Effector memory CD8-positive, alpha-beta T cell (primary cell): ENCODE measurements around the gene UBQLN4.
A peak's percentile ranks its signal among the peaks of the same experiment; 100 is the strongest.

Source experiments
- ATAC-seq: fragments of 150-1000 bp; cut with Tn5 transposase; replicated peaks from 2 replicates; pipeline ENCODE4 v1.10.0; 2021; ENCODE audit warnings: mild to moderate bottlenecking, moderate library complexity
- DNase-seq, 3 experiments: peaks; one replicate each; pipeline ENCODE4 v3.0.0; 2021
- H3K27ac Mint-ChIP-seq, 2 donors: one replicate each; pipeline ENCODE4 v1.8.0; 2022; ENCODE audit warnings: mild to moderate bottlenecking in 2 of 2, mixed read lengths in 2 of 2, moderate library complexity in 2 of 2
- H3K27me3 Mint-ChIP-seq, 2 donors: one replicate each; pipeline ENCODE4 v1.8.0; 2022; ENCODE audit warnings: mixed read lengths in 2 of 2
- H3K36me3 Mint-ChIP-seq: one replicate; pipeline ENCODE4 v1.8.0; 2022; ENCODE audit warnings: mild to moderate bottlenecking, moderate library complexity, mixed read lengths; ENCODE audit not compliant: insufficient read depth
- H3K4me1 Mint-ChIP-seq, 2 donors: one replicate each; pipeline ENCODE4 v1.8.0; 2022; ENCODE audit warnings: low read depth in 2 of 2, mixed read lengths in 2 of 2
- H3K4me3 Mint-ChIP-seq, 2 donors: one replicate each; pipeline ENCODE4 v1.8.0; 2022; ENCODE audit warnings: mild to moderate bottlenecking in 2 of 2, mixed read lengths in 2 of 2, moderate library complexity in 2 of 2
- H3K9me3 Mint-ChIP-seq, 2 donors: one replicate each; pipeline ENCODE4 v1.8.0; 2022; ENCODE audit warnings: mixed read lengths in 2 of 2

UBQLN4 gene

DNA sequence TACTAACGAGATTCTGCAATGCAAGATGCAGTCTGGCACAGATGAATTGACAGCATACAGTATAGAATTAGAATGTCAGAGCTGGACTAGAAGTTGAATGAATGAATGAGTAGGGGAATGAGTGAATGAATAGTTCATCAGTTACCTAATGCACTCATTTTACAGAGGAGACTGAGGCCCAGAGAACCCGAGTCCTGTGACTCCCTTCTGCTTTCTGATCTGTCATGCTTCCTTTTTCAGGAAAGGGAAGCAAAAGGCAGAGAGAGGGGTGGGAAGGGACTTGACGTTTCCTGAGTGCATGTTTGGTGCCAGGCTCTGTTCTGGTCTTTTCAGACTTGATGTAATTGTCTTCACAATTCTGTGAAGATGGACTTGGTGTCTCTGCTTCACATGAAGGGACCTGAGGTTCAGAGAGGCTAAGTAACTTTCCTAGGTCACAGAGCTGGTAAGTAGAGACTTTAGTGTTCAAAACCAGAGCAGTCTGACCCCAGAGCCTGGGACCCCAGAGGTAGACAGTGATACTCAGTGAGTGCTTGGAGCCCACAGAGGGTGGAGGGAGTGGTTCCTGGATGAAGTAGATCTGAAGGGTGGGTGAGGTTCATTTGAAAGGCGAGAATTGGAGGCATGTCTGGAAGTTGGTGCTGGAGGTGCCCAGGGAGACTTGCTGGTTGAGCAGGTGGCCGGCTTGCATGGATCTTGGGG, 36.7 kb upstream of the UBQLN4 start:
- ATAC-seq: no peak
- peaks cover 6% of the 10 kb centered on the region for H3K36me3 Mint-ChIP-seq
- H3K27ac Mint-ChIP-seq: no peak overlapping the region
- peaks cover 3 to 8% of the 10 kb centered on the region in 2 donors for H3K4me1 Mint-ChIP-seq
- DNase-seq: no peak
- H3K4me3 Mint-ChIP-seq: no peak overlapping the region
- peaks cover 18 to 41% of the 10 kb centered on the region in 2 donors for H3K27me3 Mint-ChIP-seq
- H3K9me3 Mint-ChIP-seq: no peaks in the 10 kb centered on the region

DNA sequence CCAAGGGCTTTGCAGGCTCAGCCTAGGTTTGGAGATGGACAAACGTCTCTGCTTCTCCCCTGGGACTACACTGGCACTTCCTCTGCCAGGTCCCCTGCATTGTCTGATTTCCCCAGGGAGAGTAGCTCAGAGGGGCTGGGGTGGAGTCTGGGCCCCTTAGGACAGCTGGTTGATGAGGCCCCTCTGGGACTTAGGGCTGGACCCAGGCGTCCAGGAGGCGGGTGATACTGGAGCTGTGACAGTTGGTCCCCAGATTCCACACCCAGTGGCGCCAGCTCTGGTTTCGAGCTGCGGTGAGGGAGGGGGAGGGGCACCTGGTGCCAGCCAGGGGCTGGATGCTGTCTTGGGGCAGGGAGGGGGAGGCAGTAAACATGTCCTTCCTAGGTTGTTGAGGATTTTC, 36.1 kb upstream of the UBQLN4 start:
- Mint-ChIP-seq H3K4me3 (no peak overlapping the region), H3K27me3 (peaks cover 24 to 47% of the 10 kb centered on the region in 2 donors), H3K4me1 (peaks cover 3 to 8% of the 10 kb centered on the region in 2 donors), H3K36me3 (peaks cover 7% of the 10 kb centered on the region), H3K9me3 (no peaks in the 10 kb centered on the region), H3K27ac (no peak overlapping the region)
- DNase-seq (no peak), ATAC-seq (no peak)

DNA sequence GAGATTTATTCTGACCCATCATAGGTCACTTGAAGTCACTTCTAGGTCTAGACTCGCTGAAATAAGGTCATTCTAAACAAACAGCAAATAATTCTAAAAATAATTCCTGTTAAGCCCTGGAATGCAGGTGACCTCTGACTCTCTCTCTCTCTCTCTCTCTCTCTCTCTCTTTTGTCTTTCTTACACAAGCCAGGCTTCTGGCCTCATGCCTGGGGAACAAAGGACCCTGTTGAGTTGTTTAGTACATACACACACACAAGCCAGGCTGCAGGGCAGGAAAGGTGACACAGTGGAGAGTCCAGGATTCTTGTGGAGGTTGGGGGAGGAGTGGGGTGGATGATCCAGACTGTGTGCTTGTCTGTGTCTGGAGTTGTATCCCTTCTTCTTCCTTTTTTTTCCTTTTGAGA, 32.7 kb upstream of the UBQLN4 start:
- no peak overlapping the region for H3K4me3 Mint-ChIP-seq
- H3K9me3 Mint-ChIP-seq: no peaks in the 10 kb centered on the region
- H3K36me3 Mint-ChIP-seq: peaks cover 7% of the 10 kb centered on the region
- ATAC-seq (no peak), DNase-seq (no peak)
- H3K4me1 Mint-ChIP-seq: peaks cover 6 to 8% of the 10 kb centered on the region in 2 donors
- no peak overlapping the region for H3K27ac Mint-ChIP-seq
- peaks cover 35 to 64% of the 10 kb centered on the region in 2 donors for H3K27me3 Mint-ChIP-seq

DNA sequence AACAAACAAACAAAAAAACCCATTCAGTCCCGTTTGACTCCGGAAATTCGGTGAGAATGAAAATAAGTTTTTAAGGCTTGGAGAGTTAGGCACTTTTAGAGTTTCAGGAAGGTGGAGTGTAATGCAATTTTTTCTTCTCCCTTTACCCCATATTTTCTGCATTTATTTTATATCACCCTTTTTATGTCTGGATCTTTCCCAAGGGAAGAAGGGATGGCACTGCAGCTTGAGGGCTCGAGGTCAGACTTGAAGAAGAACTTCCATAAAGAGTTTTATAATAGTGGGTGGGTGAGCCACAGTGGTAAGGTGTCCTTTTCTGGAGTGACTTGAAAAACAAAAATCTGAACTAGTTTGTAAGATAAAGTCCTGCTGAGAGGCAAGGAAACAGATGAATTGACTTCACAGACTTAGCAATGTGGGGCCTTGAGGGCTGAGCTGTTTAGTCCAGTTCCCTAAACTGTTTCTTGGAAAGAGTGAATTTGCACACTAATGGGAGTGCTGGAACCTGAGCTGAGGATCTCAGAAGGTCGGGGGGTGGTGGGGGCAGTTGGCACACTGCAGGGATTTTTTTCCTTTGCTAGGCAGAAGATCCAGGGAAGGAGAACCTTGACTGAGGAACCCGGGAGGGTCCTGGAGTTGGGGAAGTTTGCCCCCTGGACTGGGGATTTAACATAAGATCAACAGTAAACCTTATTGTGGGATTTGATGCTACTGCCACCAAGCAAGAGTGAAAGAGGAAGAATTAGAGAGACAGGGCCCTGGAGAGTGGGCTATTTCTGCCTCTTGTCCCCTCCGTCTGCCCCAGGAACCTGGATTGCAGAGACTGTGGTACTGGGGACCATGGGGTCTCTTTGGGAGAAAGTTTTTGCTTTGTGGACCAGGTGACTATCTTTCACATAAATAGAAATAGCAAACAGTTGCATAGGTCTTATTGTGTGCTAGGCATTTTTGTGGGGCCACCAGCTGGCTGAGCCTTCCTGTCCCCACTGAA, 30.5 kb upstream of the UBQLN4 start:
- Mint-ChIP-seq H3K27ac (no peak overlapping the region), H3K4me1 (peaks cover 0 to 4% of the 10 kb centered on the region in 2 donors), H3K36me3 (peaks cover 7% of the 10 kb centered on the region), H3K9me3 (no peaks in the 10 kb centered on the region), H3K27me3 (peaks cover 46 to 54% of the 10 kb centered on the region in 2 donors), H3K4me3 (peak overlapping the region; percentile 80 to 84)
- ATAC-seq (no peak), DNase-seq (no peak)

DNA sequence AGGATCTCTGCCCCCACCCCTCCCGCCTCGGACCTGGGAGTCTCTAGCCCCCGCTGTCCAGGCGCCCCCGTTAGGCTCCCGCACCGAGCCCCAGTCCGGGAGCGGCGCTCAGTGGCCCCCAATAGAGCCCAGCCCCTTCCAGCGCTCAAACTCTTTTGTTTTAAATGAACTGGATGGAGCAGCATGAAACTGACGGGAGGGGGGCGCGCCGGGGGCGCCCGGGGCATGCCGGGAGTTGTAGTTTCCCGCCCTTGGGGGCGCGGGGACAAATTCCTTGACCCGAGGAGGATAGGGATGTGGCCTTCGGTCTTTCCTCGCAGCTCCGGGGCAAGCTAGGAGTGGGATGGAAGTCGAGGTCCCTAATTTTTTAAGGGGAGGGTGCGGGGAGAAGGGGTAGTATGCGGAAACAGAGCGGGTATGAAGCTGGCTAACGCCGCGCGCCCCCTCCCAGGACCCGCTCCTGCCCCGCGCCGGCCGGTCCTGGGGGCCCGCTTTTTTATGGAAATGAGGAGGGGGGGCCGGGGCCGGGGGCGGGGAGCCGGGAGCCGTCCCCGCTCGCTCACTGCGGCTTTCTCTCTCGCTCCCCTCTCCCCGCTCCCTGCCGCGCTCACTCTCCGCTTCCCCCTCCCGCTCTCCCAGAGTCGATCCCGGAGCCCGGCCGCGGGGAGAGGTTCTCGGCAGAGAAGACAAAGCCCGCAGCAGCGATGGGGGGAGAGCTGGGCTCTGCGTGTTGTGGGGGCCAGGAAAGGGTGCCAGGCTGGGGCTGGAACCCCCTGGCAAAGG, 28.9 kb upstream of the UBQLN4 start, which contains the start of gene MEX3A:
Gene MEX3A, minus strand, starts transcription at position 157 of the 783 bp plus-strand sequence. CDS start 467 bp downstream, outside the sequence.
- peak within 1 kb of the TSS in 1 of 2 donors; percentile 33 for H3K27ac Mint-ChIP-seq
- peak; percentile 46 to 63 (median 49) for DNase-seq

DNA sequence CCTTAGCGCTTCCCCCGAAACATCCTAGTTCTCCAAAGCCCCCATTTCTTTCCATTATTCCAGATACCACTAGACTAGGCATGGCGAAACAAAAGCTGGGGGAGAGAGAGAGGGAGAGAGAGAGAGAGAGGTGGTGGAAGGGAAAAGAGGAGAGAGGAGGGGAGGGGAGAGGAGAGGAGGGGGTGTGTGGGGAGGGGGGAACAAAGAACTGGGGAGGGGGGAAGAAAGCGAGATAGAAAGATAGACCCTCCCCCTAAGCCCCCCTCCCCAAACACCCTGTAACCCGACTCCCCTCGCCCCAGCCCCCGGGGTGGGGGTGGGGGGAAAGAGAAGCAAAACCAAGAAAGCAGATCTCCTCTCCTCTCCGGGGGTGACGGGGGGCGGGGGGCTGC, 28.3 kb upstream of the UBQLN4 start:
- Mint-ChIP-seq H3K4me1 (peaks cover 0 to 4% of the 10 kb centered on the region in 2 donors), H3K9me3 (no peaks in the 10 kb centered on the region), H3K27me3 (peaks cover 38 to 44% of the 10 kb centered on the region in 2 donors), H3K36me3 (peaks cover 3% of the 10 kb centered on the region), H3K4me3 (peak overlapping the region; percentile 80 to 84), H3K27ac (no peak overlapping the region)
- DNase-seq (no peak), ATAC-seq (no peak)

More for the DNA sequence above, 28.9 kb upstream of the UBQLN4 start, which contains the start of gene MEX3A:
- Mint-ChIP-seq H3K4me3 (peak within 1 kb of the TSS; percentile 80 to 84), H3K4me1 (peaks cover 0 to 4% of the 10 kb centered on the region in 2 donors), H3K9me3 (no peaks in the 10 kb centered on the region), H3K36me3 (peaks cover 3% of the 10 kb centered on the region), H3K27me3 (peaks cover 44 to 50% of the 10 kb centered on the region in 2 donors)
- peak; percentile 90 for ATAC-seq

DNA sequence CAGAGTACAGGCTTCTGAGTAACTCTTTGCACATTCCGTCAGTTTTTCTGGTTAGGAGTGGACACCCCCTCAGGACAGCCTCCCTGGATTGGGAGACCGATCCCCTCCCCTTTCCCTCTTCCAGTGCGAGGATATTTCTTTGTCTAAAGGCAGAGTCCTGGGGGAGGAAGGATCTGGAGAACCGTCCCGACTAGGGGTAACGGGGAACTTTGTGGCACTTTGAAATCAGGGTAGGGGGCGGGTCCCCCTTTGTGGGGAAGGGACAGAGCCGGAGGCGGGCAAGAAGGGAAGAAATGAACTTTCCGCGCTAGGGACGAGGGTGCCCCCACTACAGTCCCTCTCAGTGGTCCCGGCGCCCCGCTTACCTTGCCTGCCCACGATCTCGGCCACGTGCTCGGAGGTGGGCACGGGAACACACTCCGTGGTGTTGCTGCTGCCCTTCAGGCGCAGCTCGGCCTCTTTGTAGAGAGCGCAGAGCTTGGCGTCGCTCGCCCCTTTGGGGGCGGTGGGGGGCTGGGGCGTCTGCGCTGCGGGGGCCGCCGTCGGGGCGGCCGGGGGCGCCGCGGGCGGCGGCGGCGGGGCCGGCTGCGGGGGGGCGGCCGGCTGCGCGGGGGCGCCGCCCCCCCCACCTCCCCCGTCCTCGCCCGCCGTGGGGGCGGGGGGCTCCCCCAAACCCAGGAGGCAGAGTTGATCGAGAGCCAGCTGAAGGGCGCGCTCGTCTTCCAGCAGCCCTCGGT, 27.8 kb upstream of the UBQLN4 start:
- peak; percentile 17 for ATAC-seq
- no peaks in the 10 kb centered on the region for H3K9me3 Mint-ChIP-seq
- H3K27ac Mint-ChIP-seq: no peak overlapping the region
- H3K27me3 Mint-ChIP-seq: peaks cover 32 to 40% of the 10 kb centered on the region in 2 donors
- no peak for DNase-seq
- peaks cover 3% of the 10 kb centered on the region for H3K36me3 Mint-ChIP-seq
- peaks cover 0 to 4% of the 10 kb centered on the region in 2 donors for H3K4me1 Mint-ChIP-seq
- H3K4me3 Mint-ChIP-seq: peak overlapping the region; percentile 80 to 84

DNA sequence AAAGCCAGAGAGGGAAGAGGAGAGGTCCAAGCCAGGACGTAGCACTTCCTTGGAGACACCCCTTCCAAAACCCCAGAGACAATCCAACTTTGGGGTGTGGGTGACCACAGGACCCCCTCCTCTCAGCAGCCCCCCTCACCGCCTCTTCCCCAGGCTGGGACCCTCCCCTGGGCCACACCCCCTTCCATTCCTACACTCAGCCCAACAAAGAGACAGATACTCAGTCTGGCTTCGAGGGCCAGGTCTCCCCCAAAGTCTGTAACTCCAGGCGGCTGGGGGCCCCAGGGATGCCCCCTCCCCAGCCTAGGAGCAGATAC, 27.2 kb upstream of the UBQLN4 start:
- Mint-ChIP-seq H3K9me3 (no peaks in the 10 kb centered on the region), H3K27me3 (peaks cover 31 to 34% of the 10 kb centered on the region in 2 donors), H3K4me1 (peaks cover 0 to 4% of the 10 kb centered on the region in 2 donors), H3K4me3 (peak overlapping the region; percentile 80 to 84), H3K36me3 (peaks cover 3% of the 10 kb centered on the region), H3K27ac (no peak overlapping the region)
- DNase-seq (no peak), ATAC-seq (no peak)

DNA sequence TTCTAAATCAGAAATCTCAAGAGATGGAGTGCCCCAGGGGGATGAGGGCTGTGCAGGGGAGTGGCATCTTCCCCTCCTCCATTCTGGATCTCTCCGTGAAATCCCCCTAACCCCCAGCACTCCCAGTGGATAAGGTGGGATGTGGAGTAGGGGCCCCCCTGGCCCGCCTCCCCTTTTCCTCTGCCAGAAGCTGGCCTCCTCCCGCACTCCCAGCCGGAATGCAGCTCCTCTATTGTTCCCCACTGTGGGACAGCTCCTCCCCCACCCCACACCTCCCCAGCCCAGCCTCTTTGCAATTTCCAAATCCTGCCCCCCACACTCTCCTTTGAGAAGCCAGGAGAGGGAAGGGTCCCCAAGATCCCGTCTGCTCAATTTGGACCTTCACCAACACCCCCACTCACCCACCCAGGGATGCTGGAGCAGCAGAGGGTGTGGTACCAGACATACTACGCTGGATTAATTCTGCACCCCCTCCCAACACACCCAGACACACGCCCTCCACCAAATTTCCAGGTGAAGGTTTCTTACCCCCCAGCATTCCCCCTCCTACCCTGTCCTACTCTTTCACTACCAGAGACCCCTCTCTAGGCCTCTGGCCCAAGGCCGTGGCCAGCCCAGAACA, 26.8 kb upstream of the UBQLN4 start:
- Mint-ChIP-seq H3K4me1 (peaks cover 0 to 4% of the 10 kb centered on the region in 2 donors), H3K9me3 (no peaks in the 10 kb centered on the region), H3K27me3 (peaks cover 30 to 31% of the 10 kb centered on the region in 2 donors), H3K27ac (no peak overlapping the region), H3K36me3 (peaks cover 2% of the 10 kb centered on the region), H3K4me3 (no peak overlapping the region)
- ATAC-seq (no peak), DNase-seq (no peak)

DNA sequence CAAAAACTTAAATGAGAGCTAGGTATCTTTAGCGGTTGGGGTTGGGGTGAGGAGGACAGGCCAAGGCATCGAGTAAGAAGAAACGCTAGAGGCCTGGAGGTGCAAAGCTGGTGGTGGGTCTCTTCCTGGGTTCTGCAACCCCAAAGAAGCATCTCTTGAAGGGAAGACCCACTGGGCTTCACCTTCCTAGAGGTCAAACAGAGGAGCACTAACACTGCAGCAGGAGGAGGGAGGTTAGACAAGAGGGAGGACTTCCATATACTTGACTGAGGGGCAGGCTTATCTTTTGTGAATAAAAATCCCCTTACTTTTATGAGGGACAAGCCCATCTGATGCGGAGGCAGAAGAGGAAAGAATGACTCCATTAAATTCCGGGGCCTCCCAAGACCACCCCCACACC, 26.2 kb upstream of the UBQLN4 start:
- H3K9me3 Mint-ChIP-seq: no peaks in the 10 kb centered on the region
- DNase-seq (no peak), ATAC-seq (no peak)
- peaks cover 0 to 4% of the 10 kb centered on the region in 2 donors for H3K4me1 Mint-ChIP-seq
- peaks cover 24 to 29% of the 10 kb centered on the region in 2 donors for H3K27me3 Mint-ChIP-seq
- H3K27ac Mint-ChIP-seq: peak overlapping the region in 1 of 2 donors; percentile 57
- H3K4me3 Mint-ChIP-seq: no peak overlapping the region
- no peaks in the 10 kb centered on the region for H3K36me3 Mint-ChIP-seq

DNA sequence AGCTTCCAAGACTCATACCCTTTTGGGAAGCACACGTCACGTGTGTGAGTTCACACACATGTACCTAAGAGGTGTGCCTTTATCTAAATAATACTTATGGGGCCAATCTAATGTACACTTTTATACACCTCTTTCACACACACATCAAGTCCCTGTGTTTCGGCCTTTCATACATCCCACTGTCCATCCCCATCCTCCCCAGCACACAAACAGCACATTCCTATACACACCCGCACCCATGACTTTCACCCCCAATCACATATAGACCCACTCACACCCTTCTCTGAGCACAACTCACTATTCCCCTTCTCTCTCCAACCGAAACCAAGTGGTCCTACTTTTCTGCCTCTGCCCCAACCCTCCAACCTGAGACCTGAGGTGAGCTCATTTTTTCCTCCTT, 25.1 kb upstream of the UBQLN4 start:
- H3K4me1 Mint-ChIP-seq: peaks cover 0 to 4% of the 10 kb centered on the region in 2 donors
- ATAC-seq (no peak), DNase-seq (no peak)
- H3K27me3 Mint-ChIP-seq: peaks cover 13 to 19% of the 10 kb centered on the region in 2 donors
- H3K4me3 Mint-ChIP-seq: no peak overlapping the region
- no peak overlapping the region for H3K27ac Mint-ChIP-seq
- no peaks in the 10 kb centered on the region for H3K36me3 Mint-ChIP-seq
- no peaks in the 10 kb centered on the region for H3K9me3 Mint-ChIP-seq

DNA sequence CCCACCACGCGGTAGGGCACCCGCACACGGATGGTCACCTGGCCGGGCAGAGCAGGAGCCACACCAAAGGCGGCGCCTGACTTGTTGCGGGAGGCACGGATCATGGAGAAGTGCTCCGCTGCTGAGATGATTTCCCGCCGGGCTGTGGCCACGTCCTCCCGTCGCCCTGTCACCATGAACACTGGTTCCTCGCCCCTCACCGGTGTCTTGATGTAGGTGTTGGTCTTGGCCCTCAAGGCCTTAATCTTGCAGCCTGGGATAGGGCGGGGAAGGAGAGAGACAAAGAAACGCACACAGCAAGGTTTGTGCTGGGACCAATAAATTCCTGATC, 23.8 kb upstream of the UBQLN4 start:
- no peaks in the 10 kb centered on the region for H3K36me3 Mint-ChIP-seq
- H3K4me3 Mint-ChIP-seq: no peak overlapping the region
- no peak overlapping the region for H3K27ac Mint-ChIP-seq
- no peak for ATAC-seq
- H3K9me3 Mint-ChIP-seq: no peaks in the 10 kb centered on the region
- H3K4me1 Mint-ChIP-seq: peaks cover 0 to 1% of the 10 kb centered on the region in 2 donors
- DNase-seq: no peak
- peaks cover 6 to 17% of the 10 kb centered on the region in 2 donors for H3K27me3 Mint-ChIP-seq
